HG03565 (cell line): ENCODE data around the gene SRD5A3.
A peak's percentile ranks its signal among the peaks of the same experiment; 100 is the strongest.
"Not testable (repeated sequence)": the region's sequence is repeated elsewhere in the genome, so short reads cannot be mapped to it uniquely, and the experiment has no call there.

Experiments
- ATAC-seq: cut with Tn5 transposase; IDR thresholded peaks from one replicate; pipeline ENCODE4 v1.9.1; 2021; ENCODE audit warnings: mild to moderate bottlenecking, moderate library complexity; ENCODE audit not compliant: unreplicated experiment

Gene SRD5A3

DNA sequence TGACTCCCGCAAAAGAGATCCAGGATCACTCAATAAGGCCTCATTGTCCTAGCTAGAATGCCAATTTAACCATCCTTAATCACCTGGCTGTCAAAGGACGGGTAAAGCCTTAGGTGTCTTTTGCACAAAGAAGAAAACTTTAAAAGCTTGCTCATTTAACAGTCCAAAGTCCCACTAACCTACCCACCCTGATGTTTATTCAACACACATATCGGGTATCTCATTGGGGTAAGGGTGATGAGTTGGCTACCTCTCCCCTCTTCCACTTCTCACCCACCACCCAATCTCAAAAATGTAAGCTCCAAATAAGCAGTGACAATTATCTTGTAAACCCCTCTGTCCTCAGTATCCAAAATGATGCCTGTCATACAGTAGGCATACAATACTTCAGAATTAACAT lies 988 bp upstream of the SRD5A3 start:
- no peak for ATAC-seq

DNA sequence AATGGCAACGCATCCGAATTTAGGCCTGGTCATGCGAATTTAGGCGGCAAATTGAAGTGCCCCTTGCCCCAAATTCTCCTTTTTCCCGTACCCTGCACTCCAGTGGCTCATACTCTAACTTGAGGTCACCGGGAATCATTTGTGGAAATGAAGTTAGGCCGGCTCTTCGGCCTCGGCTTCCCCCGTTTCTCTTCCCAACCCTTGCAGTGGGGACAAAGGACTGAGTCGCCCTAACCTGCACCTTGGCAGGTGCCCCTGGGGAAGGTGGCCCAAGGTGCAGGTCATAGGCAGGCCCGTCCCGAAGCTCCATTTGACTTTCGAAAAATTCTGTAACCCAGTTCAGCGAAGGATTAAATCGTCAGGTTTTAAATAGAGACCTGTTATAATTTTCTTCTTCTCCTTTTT lies 811 bp downstream of the SRD5A3 start:
- ATAC-seq: no peak

DNA sequence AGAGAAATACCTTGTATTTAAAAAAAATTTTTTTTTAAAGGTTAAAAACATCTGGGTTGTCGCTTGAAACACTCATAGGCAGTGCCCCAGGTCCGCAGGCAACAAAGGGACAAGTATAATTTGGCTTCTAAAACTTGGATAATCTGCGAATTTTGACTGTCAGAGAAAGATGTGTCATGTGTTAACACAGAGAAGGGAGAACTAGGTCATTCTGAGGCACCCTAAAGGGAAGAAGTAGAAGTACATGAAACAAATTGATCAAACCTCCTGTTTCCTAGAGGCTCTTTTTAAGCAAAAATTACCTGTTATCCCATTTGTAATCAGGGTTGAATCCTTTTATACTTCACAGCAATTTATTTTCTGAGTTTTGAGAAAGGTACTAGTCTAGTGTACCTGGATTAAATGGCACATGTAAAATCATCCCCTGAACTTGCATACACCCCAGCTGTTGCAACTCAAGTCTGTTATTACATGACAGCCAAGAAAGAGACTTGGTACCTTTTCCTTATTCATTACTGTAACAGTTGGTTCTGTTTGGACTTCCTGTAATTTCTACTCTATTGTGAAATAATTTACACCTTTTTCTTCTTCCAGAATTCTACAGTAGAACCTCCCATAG lies 1.7 kb downstream of the SRD5A3 start:
- no peak for ATAC-seq

- no peak for ATAC-seq
Observed at GRCh38 chr4:55348466-55348865, 2.4 kb downstream of the SRD5A3 start.

GRCh38 chr4:55350870-55351269 lies 4.8 kb downstream of the SRD5A3 start:
- not testable (repeated sequence) for ATAC-seq

- no peak for ATAC-seq
Observed at GRCh38 chr4:55351824-55352223, 5.8 kb downstream of the SRD5A3 start.

DNA sequence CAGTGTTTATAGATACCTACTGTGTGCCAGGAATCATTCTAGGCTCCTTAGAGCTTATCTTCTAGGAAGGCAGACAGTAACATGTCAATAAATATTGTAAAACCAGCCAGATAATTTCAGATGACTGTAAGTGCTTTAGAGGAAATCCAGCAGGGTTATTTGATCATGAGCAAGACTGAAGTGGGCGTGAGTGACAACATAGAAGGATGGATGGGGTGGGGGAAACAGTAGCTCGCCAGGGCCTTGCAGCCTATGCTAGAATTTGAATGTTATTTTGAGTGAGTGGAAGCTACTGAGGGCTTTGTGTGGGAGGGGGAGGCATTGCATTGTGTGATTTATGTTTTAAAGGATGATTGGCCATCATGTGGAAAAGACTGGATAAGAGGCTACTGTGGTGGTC lies 6.7 kb downstream of the SRD5A3 start:
- no peak for ATAC-seq

- not testable (repeated sequence) for ATAC-seq
Observed at GRCh38 chr4:55353228-55353747, 7.2 kb downstream of the SRD5A3 start.

DNA sequence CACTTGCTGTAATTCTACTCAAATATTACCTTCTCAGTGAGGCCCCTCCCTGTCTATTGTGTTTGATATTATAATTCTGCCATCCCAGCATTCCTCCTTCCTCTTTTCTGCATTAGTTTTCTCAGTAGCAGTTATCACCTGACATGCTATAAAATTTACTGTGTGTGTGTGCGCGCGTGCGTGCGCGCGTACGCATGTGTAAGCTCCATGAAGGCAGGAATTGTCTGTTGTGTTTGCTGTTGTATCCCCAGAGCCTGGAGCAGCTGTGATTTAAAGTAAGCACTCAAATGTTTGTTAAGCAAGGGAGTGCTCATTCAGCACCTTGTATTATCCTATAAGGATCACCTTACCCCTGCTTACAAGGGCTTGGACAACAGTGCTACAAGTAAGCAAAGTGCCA lies 8.6 kb downstream of the SRD5A3 start:
- no peak for ATAC-seq

DNA sequence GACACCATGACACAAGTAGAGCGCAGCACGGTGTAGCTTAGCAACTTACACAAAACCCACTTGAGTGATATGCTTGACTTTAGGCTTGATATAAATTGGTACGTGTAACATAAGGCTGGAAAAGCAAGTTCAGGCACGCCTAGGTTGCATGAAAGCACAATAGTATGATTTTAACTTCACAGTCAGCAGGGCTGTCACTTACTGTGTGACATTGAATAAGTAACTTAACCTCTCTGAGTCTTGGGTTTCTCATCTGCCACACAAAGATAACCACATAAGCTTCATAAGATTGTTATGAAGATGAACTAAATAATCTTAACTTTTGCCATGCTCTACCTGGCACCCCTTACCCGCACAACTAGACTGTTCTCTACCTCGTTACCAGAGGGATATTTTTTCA lies 9.5 kb downstream of the SRD5A3 start:
- ATAC-seq: no peak

DNA sequence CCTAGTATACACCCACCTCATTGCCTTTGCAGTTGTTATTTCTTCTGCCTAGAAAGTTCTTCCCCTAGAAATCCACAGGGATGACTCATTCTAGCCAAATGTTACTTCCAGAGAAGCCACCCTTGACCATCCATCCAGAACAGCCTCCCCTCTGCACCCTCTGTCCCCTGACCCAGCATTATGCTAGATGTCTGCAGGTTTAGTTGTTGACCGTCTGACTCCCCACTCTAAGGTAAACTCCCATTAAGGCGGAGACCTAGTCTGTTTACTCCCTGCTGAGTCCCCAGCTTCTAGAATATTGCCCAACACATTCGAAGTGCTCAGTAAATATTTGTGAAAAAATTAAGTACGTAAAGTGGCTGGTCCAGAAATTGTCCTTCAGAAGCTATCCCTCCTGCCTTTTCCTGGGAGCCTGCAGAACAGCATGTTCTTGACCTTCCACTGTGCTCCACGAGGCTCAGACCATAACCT lies 11.0 kb downstream of the SRD5A3 start:
- no peak for ATAC-seq

GRCh38 chr4:55358246-55358645 lies 12.2 kb downstream of the SRD5A3 start:
- no peak for ATAC-seq

DNA sequence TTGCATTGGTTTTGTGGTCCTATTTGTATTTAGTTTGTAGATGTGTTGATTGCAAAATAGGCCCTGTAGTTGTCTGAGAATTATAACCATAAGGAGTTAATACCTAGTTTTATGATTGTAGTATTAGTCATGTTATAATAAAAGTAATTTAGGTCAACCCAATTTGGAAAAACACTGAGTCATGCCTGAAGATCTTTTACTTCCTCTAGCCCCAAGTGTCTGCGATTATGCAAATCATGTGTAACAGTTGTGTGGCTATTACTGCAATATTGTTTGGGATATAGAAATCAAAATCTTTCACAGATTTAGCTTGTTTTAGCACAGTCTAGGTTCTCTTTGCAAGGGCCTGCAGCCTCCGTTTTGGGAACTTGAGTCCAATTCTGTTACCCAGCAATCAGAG lies 12.6 kb downstream of the SRD5A3 start:
- peak; percentile 77 for ATAC-seq

DNA sequence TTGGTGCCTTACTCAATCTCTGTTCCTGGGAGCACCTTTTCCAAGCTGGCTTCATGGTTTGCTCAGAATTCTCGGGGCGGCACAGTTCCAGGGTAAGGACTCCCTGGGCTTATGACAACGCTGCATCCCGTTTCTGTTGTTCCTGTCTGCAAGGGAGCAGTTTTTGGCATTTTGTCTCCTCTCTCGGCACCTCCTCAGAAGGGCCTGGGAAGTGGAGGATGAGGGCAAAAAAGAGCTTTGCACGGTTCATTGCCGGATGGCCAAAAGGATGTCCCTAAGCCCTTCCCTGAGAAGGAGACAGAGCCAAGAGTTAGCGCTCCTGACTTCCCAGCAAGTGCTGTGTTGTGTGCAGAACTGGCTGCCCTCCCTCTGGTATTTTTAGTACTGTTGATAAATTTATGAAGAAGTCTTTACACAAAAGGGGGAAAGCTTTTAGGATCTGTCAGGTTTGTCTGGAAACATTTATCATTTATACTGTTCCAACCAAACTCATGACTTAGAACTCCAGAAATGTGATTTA lies 13.4 kb downstream of the SRD5A3 start:
- ATAC-seq: no peak

DNA sequence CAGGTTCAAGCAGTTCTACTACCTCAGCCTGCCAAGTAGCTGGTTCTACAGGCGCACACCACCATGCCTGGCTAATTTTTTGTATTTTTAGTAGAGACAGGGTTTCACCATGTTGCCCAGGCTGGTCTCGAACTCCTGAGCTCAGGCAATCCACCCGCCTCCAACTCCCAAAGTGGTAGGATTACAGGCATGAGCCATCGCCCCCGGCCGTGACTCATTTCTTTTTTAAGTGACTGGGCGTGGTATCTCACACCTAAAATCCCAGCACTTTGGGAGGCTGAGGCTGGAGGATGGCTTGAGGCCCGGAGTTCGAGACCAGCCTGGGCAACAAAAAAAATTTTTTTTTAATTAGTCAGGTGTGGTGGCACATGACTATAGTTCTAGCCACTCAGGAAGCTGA lies 16.9 kb downstream of the SRD5A3 start:
- ATAC-seq: not testable (repeated sequence)

DNA sequence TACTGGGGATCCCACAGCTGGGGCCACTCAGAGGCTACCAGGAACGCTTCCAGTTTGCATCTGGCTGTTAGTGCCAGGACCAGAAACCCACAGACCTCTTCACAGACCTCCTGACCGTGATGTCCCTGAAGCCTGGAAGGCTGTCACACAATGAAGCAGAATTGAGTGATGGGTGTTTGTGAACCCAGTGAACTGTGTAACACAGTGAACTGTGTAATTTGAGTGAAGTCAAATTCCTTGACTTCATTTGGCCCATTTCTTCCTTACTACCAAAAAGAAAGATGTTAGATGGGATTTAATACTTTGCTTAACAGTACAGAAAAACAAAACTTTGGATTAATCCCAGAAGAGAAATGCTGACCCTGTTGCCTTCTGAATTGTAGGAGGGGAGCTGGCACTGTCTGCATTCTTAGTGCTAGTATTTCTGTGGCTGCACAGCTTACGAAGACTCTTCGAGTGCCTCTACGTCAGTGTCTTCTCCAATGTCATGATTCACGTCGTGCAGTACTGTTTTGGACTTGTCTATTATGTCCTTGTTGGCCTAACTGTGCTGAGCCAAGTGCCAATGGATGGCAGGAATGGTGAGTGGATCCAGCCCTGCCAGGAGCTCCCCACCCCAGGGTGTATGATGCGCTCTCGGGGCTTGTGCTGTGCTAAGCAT lies 17.8 kb downstream of the SRD5A3 start:
- no peak for ATAC-seq

- ATAC-seq: no peak
Observed at GRCh38 chr4:55364691-55365344, 18.8 kb downstream of the SRD5A3 start.

DNA sequence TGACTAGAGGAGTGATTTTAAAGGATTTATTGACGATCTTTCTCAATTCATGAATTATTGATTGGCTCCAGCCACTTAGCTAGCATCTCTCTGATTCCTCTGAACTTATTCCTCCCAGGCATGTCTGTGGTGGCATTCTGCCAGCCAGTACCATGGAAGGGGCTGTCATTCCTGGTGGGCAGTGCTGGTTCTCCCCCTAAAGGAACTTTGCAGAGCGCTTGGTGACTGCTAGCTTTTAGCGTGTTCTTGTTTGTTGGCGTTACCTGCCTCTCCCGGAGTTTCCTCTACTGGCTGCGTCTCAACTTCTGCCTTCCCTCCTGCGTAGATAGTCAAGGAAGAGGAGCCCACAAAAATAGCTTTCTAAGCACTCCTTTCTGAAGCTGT lies 19.3 kb downstream of the SRD5A3 start:
- ATAC-seq: no peak

DNA sequence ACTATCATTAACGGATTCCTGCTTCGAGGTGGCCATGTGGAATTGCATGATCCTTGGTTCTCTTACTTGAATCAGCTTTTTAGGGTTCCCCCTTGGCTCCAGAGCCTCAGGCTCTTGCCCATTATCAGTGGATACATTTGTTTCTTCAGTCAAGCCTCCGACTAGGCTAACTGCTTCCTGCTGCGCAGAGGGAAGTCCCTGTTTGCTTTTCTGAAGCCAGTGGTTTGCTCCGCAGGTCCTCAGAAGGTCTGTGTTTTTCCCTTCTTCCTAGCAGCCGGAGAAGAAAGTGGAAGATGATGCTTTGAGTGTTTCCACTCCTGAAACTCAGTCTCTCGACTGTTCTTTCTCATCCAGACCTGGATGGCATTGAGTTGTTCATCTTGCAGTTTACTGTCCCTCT lies 20.6 kb downstream of the SRD5A3 start:
- no peak for ATAC-seq

GRCh38 chr4:55367084-55367722 lies 21.2 kb downstream of the SRD5A3 start:
- no peak for ATAC-seq

DNA sequence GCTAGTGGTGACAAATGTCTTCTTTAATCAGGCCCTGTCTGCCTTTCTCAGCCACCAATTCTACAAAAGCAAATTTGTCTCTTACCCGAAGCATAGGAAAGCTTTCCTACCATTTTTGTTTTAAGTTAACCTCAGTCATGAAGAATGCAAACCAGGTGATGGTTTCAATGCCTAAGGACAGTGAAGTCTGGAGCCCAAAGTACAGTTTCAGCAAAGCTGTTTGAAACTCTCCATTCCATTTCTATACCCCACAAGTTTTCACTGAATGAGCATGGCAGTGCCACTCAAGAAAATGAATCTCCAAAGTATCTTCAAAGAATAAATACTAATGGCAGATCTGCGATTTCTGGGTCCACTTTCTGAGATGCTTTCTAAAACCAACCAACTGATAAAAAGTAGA lies 23.9 kb downstream of the SRD5A3 start:
- ATAC-seq: no peak
